HG02840 (cell line): ENCODE results near the gene ZXDC.

ENCODE experiments used
- ATAC-seq: cut with Tn5 transposase; IDR thresholded peaks from one replicate; pipeline ENCODE4 v1.9.1; 2021; ENCODE audit warnings: mild to moderate bottlenecking, moderate library complexity, moderate number of reproducible peaks; ENCODE audit not compliant: unreplicated experiment, low FRiP score

ZXDC gene

DNA sequence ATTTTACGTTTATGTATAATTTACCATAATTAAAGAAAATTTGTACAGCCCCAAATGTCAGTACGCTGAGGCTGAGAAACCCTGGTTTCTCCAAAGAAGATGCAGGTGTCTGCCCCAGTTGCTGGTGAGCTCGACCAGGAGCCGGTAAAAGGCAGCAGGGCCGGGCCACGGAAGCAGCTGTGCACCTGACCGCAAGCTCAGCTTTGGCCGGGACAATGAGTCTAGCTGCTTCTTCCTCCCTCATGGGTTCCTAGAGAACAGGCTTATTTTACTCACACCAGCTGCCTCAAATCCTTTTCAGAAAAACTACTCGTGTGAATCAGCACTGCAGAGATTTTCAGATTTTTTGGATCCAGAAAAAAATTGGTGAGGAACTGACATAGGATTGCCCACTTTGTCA, 18.0 kb upstream of the ZXDC start:
- ATAC-seq, result no peak

DNA sequence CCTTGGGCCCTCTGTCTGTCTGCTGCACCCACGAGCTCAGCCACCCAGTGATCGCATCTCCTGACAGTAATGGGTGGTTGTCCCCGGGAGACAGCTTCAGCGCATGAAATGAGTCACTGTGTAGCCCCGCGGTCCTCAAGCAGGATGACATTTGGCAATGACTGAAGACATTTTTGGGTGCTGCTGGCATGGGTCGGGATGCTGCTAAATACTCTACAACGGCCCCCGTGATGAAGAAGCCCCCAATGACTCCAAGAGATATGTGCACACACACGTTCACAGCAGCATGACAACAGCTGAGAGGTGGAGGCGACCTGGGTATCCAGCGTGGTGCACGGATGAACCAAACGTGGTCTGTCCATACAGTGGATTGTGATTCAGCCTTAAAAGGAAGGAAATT, 17.4 kb upstream of the ZXDC start:
- ATAC-seq, result no peak

DNA sequence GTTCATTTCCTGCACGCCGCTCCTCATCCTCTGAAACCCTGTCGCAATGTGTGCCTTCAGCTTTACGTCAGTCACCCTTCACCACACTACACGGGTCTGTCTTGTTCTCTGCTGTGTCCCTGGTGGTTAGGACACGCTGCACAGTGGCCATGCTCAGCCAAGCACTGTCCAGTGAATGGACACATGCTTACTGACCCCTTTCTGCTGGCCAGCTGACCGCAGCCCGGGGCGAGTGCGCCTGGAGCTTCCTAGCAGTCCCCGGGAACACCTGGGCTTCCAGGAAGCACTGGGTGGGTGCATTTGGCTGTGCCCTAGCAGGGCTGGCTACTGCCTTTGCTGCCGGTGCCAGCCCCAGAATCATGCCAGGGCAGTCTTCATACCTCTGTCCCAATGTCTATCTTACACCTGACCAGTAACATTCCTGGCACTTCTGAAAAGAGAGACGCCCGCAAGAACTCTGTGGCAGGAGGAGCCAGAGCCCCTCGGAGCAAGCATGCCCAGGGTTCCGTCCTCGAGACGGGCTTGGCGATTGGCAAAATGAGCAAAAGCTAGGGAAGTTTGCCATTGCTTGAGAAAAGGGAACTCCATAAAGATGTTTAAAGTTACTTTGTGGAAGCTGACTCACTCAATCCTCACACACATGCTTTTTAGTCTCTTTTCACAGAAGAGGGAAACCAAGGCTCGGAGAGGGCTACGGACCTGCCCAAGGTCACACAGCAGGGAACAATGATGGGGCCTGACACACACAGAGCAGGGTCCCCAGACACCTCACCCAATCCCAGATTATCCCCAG, 15.7 kb upstream of the ZXDC start:
- no peak for ATAC-seq

DNA sequence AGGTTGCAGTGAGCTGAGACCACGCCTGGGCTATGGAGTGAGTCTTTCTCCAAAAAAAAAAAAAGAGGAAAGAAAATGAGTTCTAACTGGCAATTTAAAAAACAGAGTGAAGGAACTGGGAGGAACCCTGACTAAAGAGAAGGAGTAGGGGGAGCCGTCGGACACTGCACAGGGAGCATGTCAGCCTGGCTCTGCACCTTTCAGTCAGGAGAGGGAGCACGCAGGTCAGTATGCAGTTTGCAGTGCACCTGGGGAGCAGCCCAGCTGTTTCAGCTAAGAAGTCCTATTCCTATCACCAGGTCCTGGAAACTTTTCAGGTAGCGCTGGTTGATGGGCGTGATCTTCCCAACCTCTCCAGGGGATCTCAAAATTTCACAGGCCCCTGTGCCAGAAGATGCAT, 14.9 kb upstream of the ZXDC start:
- no peak for ATAC-seq

DNA sequence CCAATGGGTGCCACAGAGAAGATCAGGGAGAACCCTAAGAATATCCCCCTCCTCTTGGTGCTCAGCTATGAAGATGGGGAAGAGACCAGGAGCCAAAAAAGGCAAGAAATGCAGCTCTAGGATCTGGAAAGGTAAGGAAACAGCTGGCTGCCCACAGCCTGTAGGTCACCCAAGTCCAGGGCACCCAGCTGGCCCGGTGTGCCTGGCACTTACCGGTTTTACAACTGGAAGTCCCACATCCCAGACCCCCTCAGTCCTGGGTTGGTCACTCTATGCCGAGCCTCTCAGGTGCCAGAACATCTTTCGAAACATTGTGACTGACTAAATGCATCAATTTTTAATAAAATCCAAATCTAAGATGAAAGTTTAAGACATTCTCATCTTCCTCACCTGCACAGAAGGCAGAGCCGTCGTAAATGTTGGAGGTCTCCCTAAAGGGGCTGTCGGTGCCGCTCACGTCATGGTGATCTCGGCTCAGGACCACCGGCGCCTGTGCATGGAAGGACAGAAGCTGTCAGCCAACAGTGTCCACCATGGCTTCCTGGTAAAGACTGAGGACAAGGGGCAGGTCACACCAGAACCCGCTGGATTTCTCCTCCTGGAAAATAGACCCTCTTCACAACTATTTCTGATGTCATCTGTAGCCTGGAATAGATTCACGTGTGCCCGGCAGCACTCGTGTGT, 13.3 kb upstream of the ZXDC start:
- no peak for ATAC-seq

DNA sequence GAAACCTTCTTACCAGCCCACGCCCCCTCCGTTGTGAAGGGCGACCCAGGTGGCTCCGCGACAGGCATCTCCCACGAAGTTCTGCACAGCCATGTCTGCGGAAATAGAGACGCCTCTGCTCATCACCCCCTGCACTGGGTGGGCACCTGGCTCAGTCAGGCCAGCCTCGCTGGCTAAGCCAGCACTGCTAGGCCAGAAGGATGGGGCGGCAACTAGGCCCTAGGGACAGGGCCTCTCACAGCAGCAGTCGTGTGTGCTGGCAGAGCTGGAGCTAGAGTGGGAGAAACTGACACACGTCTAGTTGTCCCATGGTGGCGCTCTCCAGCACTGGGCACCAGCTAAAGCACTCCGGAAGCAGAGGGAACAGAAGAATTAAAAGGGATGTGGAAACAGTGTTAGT, 12.5 kb upstream of the ZXDC start:
- no peak for ATAC-seq

DNA sequence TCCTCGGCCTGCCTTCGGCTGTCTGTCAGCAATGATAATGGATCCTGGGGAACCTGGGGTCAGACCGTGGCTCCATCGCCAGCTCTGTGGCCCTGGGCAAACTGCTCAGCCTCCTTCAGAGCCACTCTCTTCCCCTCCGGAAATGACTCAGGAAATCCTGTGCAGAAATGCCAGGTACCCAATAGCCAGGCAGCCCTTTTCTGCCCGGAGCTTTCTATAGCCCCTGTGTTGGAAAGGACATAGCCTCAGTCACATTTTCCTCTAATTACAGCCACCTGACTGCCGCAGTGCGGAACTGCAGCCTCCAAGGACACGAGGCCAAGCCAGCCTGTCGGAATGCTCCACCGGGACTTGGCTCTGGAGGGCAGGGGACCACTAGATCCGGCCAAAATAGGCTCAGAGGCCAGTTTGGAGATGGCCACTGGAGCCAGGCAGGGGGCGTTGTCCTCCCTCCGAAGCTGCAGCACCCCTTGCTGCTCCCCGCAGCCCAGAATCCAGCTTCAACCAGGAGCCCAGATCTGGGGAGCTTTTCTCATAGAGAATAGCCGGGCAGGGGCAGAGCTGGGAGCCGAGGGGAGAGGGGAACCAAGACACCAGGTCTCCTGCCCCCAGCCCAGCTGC, 11.6 kb upstream of the ZXDC start:
- no peak for ATAC-seq

DNA sequence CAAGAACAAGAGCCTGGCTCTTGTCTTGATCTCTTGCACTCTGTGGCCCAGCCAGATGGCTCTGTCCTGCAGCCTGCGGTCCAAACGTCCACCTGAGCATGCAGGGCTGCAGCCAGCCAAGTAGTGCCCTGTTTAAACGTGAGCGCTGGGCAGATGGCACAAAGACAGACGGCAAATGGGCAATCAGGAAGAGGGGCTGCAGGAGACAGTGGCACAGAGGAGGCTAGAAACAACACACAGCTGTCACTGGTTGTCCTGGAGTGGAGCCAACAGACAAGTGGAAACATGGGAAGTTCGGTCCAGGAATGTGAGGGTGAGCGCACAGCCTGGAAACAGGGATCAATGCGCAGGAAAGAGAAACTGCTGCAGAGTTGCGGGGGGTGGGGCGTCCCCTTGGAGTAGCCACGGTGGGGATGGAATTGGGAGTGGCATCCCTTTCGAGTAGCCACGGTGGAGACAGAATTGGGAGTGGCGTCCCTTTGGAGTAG, 10.7 kb upstream of the ZXDC start:
- ATAC-seq, result no peak

DNA sequence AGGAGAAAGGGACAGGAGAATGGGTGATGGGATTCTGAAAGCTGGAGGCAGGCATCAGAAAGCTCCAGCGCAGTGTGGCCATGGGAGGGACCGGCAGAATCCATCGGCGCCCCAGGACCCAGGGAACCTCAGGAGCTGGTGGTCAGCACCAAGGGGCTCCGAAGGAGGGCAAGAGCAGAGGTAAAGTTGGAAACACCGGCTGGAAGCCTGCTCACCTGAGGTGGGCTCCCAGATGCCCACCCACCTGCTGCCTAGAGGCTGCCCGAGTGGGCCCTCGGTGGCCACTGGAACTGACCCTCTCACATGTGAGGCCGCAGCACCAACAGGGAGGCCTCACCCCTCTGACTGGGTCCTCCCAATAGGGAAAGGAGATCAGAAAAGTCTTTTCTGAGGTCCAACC, 10.3 kb upstream of the ZXDC start:
- no peak for ATAC-seq

DNA sequence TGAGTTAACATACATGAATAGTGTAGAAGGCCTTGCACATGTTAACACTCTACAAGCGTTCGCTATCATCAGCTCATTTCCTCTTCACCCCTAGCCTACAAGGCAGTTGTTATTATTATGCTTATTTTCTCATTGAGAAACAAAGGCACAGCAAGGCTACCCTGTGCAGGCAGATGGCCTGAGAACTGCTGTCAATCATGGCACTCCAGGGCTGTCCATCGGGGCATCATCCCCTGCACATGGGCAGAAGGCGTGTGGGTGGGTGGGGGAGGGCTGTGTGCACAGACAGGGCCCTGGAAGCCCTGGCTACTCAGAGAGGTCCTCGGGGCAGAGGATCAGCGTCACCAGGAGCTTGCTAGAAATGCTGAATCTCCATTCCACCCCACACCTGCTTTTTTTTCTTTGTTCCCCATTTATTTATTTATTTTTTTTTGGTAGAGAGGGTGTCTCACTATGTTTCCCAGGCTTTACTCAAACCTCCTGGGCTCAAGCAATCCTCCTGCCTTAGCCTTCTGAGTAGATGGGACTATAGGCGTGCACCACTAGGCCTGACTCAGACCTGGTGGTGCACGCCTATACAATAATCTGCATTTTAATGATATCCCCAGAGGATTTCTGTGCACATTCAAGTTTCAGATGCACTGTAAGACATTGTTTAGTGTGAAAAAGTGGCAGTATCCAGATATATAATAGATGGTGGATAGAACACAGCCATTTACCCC, 9.6 kb upstream of the ZXDC start:
- no peak for ATAC-seq

DNA sequence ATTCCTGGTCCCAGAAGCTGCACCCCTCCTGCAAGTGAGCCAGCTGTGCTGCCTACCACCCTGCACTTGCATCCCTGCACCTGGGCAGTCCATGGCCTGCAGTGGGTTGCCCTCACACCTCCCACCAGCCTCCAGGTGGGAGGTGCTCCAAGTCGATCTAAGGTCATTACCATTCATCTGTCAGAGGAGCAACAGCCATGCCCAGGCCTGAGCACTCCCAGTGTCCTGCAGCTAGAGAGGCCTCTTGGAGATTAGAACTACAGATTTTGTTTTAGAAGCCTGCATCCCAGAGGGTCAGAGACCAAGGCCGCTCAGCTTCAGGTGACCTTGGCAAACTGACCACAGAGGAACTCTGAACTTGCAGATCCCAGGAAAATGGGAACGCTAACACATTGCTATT, 9.0 kb upstream of the ZXDC start:
- no peak for ATAC-seq

DNA sequence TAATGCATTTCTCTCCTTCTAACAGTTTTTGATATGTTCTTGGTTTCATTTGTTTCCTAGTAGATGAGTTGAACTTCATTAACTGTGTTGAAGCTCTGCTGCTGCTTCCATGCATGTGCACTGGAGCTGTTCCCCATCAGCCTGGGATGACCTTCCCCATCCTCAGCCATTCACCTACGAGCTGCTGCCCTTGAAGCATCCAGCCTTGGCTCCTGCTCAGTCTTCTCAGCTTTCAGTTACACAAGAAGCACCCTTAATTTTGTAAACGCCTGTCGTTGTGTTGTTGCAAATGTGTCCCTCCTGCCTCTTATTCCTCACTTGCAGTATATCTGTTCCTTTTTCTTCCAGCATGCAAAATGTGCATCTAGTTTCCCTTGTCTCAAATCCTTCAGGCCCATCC, 8.5 kb upstream of the ZXDC start:
- no peak for ATAC-seq

DNA sequence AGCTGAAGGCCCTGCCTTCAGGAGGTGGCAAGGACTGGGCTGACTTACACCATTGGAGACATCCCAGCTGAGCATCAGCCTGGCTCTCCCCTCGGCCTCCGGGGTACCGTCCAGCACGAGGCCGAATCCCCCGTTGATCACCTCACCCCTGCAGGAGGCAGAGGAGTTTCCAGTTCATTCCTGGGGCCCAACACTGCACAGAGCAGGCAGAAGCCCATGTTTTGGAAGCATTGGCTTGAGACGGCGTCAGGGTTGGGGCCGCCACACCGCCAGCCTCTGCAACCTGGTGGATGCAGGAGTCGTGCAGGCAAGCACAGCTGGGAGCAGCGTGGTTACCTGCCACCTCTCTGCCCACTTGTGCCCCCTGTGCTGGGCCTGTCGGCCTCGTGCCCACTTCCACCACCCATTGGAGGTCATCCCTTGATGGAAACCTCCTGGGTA, 7.7 kb upstream of the ZXDC start:
- ATAC-seq, result no peak

DNA sequence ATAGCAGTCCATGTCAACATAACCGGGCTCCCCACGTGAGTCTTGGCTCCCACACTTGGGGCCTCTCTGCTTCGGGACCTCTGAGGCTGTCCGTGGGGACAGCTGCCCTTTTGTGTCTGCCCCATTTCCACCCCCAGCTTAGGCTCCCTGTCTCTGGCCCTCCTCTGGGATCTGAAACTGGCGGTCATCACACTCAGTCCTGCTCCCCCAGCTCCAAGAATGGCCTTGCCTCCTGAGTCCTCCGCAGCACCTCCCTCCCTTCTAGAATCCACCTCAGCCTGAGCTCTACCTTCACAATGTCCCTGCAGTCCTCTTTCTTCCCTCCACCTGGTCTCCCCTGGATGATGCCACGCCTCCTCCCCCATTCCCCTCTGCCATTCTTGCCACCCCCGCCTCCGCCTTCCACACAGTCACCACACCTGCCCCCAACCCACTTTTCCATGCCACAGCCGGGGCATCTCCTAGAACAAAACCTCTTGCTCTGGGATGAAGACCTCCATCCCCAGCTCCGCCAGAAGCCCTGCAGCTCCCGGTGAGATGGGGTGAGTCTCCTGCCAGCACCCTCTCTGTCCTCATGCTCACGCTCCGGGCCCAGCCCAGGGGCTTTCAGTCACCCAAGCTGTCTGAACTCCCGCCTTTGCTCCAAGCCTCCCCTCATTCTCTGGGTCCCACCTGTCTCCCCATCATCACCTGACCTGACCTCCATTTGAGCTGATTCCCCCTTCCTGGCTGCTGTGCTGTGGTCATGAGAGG, 7.0 kb upstream of the ZXDC start:
- no peak for ATAC-seq

DNA sequence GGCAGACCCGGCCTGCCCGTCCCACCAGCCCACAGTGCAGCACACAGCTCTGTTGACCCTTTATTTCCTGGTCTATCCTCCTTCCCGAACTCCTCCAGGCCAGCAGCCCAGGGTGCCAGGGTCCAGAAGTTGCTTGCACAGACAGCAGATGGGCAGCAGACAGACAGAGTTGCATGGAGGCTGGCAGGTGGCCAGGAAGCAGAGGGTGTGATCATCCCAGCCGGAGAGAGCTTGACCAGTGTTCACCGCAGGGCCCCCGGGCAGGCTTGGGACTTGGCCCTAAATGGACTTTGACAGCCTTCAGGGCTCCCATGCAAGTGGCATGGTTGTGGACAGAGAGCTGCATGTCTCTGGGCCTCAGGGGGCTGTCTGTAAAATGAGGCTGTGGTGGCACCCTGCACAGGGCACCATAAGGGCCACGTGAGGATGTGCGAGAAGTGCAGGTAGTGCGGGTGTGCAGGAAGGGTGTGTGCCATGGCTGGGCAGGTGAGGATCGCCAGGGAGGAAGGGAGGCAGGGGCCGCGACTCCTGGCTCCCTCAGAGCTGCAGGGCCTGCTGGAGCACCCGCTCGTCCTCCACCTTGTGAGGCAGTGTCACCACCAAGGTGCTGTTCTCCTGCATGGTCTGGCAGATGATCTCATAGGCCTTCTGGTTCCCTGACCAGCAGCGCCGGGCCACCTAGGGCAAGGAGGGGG, 6.3 kb upstream of the ZXDC start:
- no peak for ATAC-seq

DNA sequence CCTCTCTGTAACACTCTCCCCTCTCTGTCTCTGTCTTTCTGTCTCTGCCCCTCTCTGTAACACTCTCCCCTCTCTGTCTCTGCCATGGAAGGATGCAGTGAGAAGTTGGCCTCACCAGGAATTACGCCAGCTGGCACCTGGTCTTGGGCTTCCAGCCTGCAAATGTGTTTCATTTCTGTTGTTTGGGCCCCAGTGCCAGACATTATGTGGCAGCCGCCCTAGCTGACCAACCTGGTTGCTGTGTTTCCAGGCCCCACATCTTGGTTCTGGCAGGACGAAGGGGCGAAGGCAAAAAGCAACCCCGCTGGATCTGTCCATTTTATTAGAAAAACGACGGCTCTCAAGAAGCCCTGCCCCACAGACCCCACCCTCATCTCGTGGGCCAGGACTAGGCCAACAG, 5.2 kb upstream of the ZXDC start:
- no peak for ATAC-seq

DNA sequence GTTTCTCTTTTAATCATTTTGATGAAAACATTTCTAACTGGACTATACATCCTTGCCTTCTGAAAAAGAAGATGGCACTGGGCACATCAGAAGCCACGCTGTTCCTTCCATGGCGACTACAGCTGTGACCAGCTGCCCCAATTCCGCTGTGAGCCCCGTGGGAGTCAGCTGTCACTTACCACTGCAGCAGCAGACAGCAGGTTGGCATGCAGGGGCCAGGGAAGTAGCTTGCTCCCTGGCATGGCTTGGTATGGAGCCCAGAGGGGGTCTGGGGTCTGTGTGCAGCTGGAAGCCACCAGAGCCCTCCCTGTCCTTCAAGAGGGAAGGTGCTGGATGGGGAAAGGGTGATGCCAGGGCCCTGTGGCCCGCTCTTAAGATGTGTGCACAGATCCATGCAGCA, 4.5 kb upstream of the ZXDC start:
- no peak for ATAC-seq

DNA sequence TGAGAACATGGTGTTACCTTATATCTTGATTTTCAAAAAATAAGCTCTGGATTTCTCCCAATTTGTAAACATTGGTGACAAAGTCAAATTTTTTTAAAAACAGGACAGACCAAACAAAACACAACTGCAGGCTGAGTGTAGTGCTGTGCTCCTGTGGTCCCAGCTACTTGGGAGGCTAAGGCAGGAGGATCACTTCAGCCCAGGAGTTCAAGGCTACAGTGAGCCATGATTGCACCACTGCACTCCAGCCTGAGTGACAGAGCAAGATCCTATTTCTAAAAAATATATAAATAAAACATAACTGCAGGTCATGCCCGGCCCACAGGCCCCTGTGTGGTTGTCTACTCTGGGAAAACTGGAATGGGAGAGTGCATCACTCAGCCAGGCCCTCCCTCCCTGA, 4.0 kb upstream of the ZXDC start:
- ATAC-seq, result no peak

DNA sequence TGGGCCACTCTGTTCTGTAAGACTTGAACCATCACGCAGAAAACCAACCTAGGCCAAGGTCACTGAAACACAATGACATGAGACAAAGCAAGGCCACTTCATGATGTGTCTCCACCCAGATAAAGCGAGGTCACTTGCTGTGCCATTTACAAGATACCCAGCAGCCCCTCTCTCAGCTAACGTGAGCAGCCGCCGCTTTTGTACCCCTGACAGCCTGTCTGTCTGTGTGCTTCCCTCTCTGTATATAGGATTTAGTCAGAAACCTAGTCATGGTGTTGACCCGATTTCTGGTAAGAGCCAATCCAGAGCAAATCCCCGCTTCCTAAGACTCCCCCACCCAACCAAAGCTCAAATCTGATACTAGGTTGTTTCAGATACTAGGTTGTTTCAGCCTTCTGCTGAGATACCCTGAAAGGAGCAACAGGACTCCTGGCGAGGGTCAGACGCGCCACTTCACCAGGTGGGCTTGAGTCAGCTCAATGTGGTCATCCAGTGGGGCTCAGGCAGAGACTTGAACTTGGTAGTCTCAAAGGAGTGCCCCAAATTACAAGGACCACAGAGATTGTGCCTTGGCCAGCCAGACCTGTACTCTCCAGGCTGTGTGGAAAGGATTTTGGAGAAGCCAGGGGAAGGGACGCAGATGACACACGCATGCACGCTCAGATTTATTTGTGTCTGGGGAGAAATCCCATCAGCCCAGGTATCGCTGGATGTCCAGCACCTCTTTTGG, 3.1 kb upstream of the ZXDC start:
- ATAC-seq, result no peak
